ENCODE measurements around the gene SPSB2.
A peak's percentile ranks its signal among the peaks of the same experiment; 100 is the strongest.
"Not testable (repeated sequence)": the region's sequence is repeated elsewhere in the genome, so short reads cannot be mapped to it uniquely, and the experiment has no call there.

The SPSB2 gene

GRCh38 chr12:6899837-6900519 lies 26.9 kb upstream of the SPSB2 start:
- DNase-seq (ENCODE audit: low read depth in 2 of 2) = no peak

- DNase-seq (ENCODE audit: low read depth in 2 of 2) = no peak
These were observed 26.3 kb upstream of the SPSB2 start for GRCh38 chr12:6899427-6899826.

- no peak for DNase-seq (ENCODE audit: low read depth in 2 of 2)
These were observed 23.8 kb upstream of the SPSB2 start for GRCh38 chr12:6896846-6897435.

- DNase-seq (ENCODE audit: low read depth in 2 of 2) = no peak
These were observed 21.2 kb upstream of the SPSB2 start for GRCh38 chr12:6894321-6894720.

- not testable (repeated sequence) for DNase-seq (ENCODE audit: low read depth in 2 of 2)
These were observed 19.6 kb upstream of the SPSB2 start for GRCh38 chr12:6892683-6893082.

GRCh38 chr12:6891646-6892001 lies 18.5 kb upstream of the SPSB2 start:
- no peak for DNase-seq (ENCODE audit: low read depth in 2 of 2)

GRCh38 chr12:6890789-6891645 lies 17.9 kb upstream of the SPSB2 start:
- peak; percentile 97 to 98 for DNase-seq (ENCODE audit: low read depth in 2 of 2)

- not testable (repeated sequence) for DNase-seq (ENCODE audit: low read depth in 2 of 2)
These were observed 16.9 kb upstream of the SPSB2 start for GRCh38 chr12:6889775-6890573.

- not testable (repeated sequence) for DNase-seq (ENCODE audit: low read depth in 2 of 2)
These were observed 15.7 kb upstream of the SPSB2 start for GRCh38 chr12:6888794-6889193.

- no peak for DNase-seq (ENCODE audit: low read depth in 2 of 2)
These were observed 15.3 kb upstream of the SPSB2 start for GRCh38 chr12:6888360-6888759.

- no peak for DNase-seq (ENCODE audit: low read depth in 2 of 2)
These were observed 14.4 kb upstream of the SPSB2 start for GRCh38 chr12:6887460-6887859.

- not testable (repeated sequence) for DNase-seq (ENCODE audit: low read depth in 2 of 2)
These were observed 13.3 kb upstream of the SPSB2 start for GRCh38 chr12:6886206-6886999.

GRCh38 chr12:6884539-6884938 lies 11.4 kb upstream of the SPSB2 start:
- no peak for DNase-seq (ENCODE audit: low read depth in 2 of 2)

GRCh38 chr12:6883683-6884082 lies 10.6 kb upstream of the SPSB2 start:
- no peak for DNase-seq (ENCODE audit: low read depth in 2 of 2)

GRCh38 chr12:6883252-6883651 lies 10.1 kb upstream of the SPSB2 start:
- no peak for DNase-seq (ENCODE audit: low read depth in 2 of 2)

- DNase-seq (ENCODE audit: low read depth in 2 of 2) = not testable (repeated sequence)
These were observed 6.7 kb upstream of the SPSB2 start for GRCh38 chr12:6879824-6880223.

- DNase-seq (ENCODE audit: low read depth in 2 of 2) = not testable (repeated sequence)
These were observed 889 bp upstream of the SPSB2 start for GRCh38 chr12:6874015-6874368.

GRCh38 chr12:6872073-6873048 lies 742 bp downstream of the SPSB2 start:
- DNase-seq (ENCODE audit: low read depth in 2 of 2) = peak; percentile 60 to 63

GRCh38 chr12:6871052-6871957 lies 1.8 kb downstream of the SPSB2 start:
- DNase-seq (ENCODE audit: low read depth in 2 of 2) = no peak

Data from stimulated activated CD8-positive, alpha-beta memory T cell treated with anti-CD3 and anti-CD28 coated beads, Interleukin-15, amount 100 ng/mL, for 4 hours (primary cell).